ENCODE results near the gene TCEAL3.
"Not testable (repeated sequence)": the region's sequence is repeated elsewhere in the genome, so short reads cannot be mapped to it uniquely, and the experiment has no call there.

TCEAL3 gene

GRCh38 chrX:103628386-103629317 is 20.9 kb downstream of the TCEAL3 start, which contains the start of gene TCEAL1:
TSS of gene TCEAL1 (plus strand) at chrX:103628975. CDS start at chrX:103629917, 942 bp downstream.
- peak; percentile 60 for DNase-seq

DNA sequence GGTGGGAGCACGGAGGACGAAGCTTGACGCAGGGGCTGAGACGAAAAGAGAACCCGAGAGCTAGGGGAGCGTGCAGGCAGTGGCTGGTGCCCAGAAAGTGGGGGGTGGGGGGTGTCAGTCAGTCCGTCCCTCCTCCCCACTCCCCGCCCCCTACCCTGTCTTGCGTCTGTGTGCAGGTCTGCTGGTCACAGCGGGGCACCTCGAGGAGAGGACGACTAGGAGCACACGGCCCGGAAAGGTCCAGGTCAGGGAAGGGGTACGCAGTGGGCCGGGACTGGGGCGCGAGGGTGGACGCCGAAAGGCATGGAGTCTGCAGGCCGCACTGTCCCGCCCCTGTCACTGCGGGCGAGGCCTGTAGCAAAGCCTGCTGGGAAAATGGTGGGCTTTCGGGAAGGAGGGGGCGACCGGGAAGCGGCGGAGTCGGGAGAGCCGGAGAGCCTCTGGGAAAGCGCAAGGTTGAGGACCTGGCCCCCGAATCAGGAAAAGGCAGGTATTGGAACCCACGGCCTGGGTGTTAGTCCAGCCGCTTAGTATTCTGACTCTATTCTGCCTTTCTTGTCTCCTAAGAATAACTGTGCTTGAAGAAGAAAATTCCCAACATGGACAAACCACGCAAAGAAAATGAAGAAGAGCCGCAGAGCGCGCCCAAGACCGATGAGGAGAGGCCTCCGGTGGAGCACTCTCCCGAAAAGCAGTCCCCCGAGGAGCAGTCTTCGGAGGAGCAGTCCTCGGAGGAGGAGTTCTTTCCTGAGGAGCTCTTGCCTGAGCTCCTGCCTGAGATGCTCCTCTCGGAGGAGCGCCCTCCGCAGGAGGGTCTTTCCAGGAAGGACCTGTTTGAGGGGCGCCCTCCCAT is 21.8 kb downstream of the TCEAL3 start:
- peak; percentile 62 for DNase-seq

GRCh38 chrX:103630171-103630511 is 22.4 kb downstream of the TCEAL3 start:
- DNase-seq = no peak

DNA sequence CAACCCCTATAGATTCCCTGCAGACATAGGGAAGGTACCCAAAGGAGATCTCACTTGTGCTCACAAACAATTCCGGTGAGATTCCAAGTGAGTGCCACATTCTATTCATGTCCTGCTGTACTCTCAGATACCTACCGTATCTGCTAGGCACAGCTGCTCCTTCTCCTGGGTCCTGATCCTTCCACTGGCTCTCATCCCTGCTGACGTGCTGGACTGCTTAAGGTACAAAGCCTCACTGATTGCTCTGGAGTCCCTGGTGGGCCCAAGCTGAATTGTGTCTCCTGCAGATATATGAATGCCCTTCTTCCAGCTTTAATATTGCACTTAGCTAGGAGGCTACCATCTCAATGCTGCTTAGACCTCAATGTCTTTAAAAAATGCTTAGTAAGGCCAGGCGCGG is 23.4 kb downstream of the TCEAL3 start:
- DNase-seq = no peak

GRCh38 chrX:103635436-103635835 is 27.7 kb downstream of the TCEAL3 start:
- DNase-seq = no peak

DNA sequence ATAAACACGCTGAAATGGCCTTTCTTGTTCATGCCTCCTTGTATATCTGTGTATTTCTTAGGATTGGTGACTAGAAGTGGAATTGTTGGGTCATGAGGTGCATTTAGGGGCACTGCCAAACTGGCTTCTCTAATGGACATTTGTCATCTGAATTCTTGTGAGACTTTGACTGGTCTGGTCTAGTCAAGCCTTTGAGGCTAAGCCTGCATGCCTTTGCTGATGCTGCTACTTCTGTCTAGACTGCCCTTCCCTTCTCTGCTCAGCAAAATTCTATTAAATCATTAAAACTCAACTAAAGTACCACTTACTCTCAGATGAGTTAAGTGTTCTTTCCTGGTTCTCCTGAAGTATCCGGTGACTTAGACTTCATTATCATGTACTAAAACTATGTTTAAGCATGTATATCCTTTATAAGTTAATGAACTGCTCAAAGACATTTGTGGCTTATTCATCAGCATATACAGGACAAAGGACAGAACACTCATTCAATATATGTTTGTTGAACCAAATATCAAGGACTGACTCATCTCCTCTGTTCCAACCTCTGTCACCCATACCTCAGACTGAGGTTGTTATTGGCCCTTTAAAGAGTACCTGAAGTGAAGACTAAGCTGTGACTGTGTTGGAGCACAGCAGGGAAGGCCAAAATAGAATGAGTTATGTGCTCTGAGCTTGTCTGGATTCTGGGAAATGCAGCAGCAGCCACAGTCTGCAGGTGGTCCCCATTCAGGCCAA is 30.0 kb downstream of the TCEAL3 start:
- no peak for DNase-seq

DNA sequence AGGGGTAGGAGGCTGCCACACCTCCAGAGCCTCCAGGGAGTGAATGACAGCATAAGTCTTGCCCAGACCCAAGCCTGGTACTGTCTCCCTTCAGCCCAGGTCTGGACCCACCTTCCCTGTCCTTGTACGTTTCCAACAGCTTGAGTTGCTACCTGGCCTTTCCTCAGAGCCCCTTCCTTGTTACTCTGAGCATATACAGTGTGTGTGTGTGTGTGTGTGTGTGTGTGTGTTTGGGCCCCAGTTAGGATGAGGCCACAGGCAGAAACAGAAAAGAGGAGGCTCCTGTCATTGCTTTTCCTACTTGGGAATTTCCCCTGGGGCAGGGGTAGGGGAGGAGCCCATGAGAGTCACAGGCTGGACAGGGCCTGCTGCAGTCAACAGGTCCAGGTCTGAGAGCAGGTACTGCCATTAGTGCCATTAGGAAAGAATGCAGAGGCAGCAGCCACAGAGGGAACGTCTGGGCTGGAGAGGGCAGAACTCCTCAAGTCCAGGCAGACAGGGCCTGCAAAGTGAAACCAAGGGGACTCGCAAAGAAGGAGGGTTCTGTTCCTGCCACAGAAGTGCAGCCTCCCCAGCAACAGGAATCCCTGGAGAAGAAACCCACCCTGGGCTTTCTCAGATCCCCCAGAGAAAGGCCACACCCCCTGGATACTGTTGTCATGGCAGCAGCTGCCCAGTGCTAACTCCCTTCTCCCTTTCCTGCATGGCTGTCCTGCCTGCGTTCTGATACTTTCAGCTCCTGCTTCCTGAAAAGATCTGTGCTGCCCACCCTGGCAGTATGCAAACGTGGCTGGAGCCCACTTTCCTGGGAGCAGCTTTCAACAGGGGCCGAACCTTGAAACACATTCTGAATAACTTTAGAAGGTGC is 30.9 kb downstream of the TCEAL3 start:
- not testable (repeated sequence) for DNase-seq

DNA sequence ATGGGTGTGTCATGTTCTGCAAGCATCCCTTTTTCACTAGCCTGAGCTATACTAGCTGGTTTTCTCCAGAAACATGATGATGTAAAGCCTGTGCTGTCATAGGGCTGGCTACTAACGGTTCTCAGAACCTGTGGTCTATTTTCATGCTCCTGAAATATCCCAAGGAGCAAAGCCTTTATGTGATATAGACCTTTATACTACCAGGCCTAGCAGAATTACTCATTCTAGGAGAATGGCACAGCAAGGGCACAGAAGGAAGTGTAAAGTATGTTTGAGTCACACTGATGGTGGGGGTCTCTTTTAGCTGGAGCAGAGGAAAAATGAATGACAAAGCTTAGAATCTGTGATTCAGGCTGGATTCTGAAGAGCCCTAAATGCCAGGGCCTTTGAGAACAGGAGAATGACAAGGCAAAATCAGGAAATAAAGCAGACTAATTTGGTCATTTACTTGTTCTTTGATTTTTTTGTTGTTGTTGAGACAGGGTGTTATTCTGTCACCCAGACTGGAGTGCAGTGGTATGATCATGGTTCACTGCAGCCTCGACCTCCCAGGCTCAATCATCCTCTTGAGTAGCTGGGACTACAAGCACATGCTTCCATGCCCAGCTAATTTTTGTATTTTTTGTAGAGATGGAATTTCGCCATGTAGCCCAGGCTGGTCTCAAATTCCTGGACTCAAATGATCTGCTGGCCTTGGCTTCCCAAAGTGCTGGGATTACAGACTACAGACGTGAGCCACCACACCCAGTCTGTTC is 32.8 kb downstream of the TCEAL3 start:
- DNase-seq = no peak

- no peak for DNase-seq
Measured at GRCh38 chrX:103644125-103644524, 36.4 kb downstream of the TCEAL3 start.

DNA sequence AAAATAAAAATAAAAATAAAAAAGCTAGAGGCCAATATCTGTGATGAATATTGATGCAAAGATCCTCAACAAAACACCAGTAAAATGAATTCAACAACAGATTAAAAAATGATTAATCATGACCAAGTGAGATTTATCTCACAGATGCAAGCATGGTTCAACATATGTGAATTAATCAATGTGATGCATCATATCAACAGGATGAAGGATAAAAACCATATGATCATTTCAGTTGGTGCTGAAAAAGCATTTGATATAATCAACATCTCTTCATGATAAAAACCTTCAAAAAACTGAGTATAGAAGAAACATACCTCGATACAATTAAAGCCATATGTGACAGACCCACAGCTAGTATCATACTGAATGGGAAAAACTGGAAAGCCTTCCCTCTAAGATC is 39.9 kb downstream of the TCEAL3 start:
- no peak for DNase-seq

DNA sequence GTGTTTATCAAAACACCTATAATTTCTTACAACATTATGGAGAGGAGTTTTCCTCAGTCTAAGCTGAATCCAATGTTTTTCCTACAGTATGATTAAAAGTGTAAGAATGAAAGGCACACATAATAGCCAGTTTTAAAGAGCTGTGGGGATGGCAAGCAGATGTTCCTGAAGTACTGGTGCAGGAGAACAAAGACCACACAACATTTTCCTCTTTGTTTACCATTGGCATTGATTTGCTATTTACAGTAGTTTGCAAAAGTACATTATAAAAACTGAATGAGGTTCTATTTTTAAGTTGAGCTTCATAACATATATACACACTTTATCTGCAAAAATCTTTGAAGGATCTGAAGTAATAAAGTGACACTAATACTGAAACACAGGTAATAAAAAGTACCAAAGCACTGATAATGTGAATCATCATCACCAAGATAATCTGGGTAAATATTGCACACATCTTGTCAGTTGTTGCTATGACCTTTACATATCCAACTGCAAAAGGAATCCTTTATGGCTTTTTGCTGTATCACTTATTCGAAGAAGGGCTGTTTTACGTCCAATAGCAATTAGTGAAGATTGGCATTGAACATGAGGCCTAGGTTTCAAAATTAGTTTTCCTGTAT is 43.5 kb downstream of the TCEAL3 start:
- no peak for DNase-seq

- DNase-seq = not testable (repeated sequence)
Measured at GRCh38 chrX:103655230-103656000, 47.7 kb downstream of the TCEAL3 start.

DNA sequence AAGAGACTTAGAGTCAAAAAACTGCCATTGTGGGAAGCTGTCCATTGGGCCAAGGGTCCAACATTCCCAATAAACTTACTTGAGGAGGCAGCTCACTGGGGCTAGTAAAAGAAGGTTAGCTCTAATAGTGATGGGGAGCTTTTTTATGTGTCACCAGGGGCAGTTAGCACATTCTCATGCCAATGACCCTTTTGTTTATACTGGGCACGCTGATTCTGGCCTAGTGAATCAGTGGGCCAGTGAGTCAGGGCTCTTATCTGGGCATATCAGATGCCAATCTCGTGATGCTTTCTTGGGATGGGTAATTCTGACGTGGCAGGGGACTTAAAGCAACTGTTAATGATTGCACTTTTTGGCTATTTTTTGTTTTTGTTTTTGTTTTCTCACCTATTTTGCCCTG is 48.9 kb downstream of the TCEAL3 start:
- no peak for DNase-seq

GRCh38 chrX:103657066-103657465 is 49.3 kb downstream of the TCEAL3 start:
- not testable (repeated sequence) for DNase-seq

DNA sequence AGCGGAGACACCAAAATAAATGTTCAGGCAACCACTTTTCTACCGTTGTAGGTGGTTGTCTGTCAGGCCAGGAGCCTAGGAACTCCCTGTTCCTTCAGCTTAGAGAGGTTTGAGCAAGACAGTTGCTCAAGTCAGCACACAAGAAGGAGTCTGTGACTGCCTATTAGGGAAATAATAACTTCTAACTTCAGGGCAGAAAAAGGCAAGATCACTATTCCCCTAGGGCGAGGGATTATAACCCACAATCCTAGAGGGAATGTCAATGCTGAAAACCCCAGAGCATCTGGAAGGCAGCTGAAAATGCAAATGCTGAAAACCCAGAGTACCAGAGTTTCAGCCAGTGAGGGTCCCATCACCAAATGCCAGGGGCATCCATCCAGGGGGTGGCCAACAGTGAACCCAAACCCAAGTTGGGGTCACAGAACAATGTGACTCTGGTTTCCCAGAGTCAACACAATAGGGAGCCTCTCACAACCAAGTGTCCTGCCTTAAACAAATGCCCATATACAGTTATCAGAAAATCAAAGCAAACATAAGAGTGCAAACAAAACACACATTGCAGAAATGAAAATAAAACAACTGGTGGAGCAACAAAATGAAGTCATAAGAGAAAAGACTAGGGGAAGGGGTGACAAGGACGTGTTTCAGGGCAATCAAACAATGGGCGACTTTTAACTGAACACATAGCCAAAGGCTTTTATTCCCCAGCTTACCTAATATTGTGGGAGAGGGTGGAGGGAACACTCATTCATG is 51.1 kb downstream of the TCEAL3 start:
- DNase-seq = no peak

DNA sequence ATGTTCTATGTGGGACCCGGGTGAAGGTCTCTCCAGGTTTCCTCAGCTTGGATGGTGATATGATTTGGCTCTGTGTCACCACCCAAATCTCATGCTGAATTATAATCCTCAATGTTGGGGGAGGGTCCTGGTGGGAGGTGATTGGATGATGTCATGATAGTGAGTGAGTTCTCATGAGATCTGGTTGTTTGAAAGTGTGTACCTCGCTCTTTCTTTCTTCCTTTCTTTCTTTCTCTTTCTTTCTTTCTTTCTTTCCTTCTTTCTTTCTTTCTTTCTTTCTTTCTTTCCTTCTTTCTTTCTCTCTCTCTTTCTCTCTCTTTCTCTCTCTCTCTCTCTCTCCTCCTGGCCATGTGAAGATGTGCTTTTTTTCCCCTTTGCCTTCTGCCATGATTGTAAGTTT is 51.7 kb downstream of the TCEAL3 start:
- DNase-seq = not testable (repeated sequence)

Measured in hematopoietic multipotent progenitor cell treated with erythropoietin and hydrocortisone succinate and interleukin-3 and kit ligand, for 4 days (in vitro differentiated cells).